Stomach smooth muscle (tissue), 2 donors: ENCODE measurements around the gene FTL.
A peak's percentile ranks its signal among the peaks of the same experiment; 100 is the strongest.

Experiments used
- H3K27ac ChIP-seq: one replicate; pipeline ENCODE4 v1.7.0; 2013; ENCODE audit warnings: mild to moderate bottlenecking, low read length, inconsistent platforms
- H3K27me3 ChIP-seq, 2 donors: one replicate each; pipeline ENCODE4 v1.7.0; 2013; ENCODE audit warnings: low read length in 2 of 2; ENCODE audit not compliant: insufficient read depth in 2 of 2, control insufficient read depth in 1 of 2
- H3K36me3 ChIP-seq, 2 donors: one replicate each; pipeline ENCODE4 v1.7.0; 2013; ENCODE audit warnings: low read length in 2 of 2; ENCODE audit not compliant: control insufficient read depth in 2 of 2, insufficient read depth in 2 of 2
- H3K4me1 ChIP-seq: one replicate; pipeline ENCODE4 v1.7.0; 2013; ENCODE audit warnings: low read length; ENCODE audit not compliant: control insufficient read depth, insufficient read depth
- H3K4me3 ChIP-seq, 2 donors: one replicate each; pipeline ENCODE4 v1.7.0; 2013; ENCODE audit warnings: low read length in 2 of 2
- H3K9ac ChIP-seq, 2 donors: one replicate each; pipeline ENCODE4 v1.7.0; 2013; ENCODE audit warnings: low read length in 2 of 2, mild to moderate bottlenecking in 1 of 2
- H3K9me3 ChIP-seq, 2 donors: one replicate each; pipeline ENCODE4 v1.7.0; 2013; ENCODE audit warnings: low read length in 2 of 2; ENCODE audit not compliant: control insufficient read depth in 2 of 2
- donor health status: healthy.
- donor health status: Pancreatic carcinoma.

The FTL gene

GRCh38 chr19:48992581-48993174, 27.6 kb downstream of the FTL start:
- Histone ChIP-seq H3K9ac (peak overlapping the region; percentile 93 to 95), H3K4me1 (peaks cover 39% of the 10 kb centered on the region), H3K27me3 (no peaks in the 10 kb centered on the region), H3K27ac (peak overlapping the region; percentile 92), H3K9me3 (no peaks in the 10 kb centered on the region), H3K36me3 (peaks cover 0 to 12% of the 10 kb centered on the region in 2 donors), H3K4me3 (peak overlapping the region; percentile 97 to 99)

DNA sequence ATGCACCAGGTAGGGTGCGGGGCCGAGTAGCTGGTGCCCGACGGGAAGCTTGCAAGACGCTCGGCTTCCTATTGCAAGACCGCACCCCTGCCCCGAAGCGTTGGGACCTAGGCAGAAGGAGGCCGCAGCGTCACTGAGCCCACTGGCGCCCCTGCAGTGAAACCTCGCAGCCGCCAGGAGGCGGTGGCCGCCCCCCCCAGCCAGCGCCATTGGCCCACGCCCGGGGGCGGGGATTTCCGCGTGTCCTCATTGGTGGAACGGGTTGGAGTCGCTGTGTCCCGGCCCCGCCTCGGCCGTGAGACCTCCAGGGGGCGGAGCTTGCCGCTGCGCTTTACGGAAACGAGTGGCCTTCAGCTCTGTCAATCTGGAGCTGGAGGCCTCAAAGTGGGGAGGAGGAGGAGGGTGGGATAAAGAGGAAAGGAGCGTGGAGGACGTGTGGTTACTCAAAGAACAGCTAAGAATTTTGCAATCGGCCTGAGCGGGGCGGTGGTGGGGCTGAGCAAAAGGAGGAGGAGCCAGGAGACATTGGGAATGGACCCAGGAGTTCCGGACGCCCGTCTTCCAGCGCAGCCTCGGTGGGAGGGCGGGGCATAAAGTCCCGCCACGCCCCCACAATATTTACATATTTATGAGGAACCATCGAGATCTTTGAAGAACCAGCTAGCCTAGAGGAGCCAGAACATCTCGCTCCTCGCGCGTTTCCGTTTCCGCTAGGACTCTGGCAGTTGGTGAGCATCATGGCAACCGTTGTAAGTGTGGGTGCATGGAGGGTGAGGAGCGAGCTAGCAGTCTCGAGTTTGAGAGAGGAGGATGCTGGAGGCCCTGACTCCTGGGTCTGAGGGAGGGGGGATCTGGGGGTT, 28.3 kb downstream of the FTL start, which contains the start of the genes GYS1 and RUVBL2:
TSS of gene GYS1 (minus strand) at position 135 of the 860 bp plus-strand sequence. CDS start 197 bp downstream, outside the sequence.
TSS of gene RUVBL2 (plus strand) at position 713 of the 860 bp plus-strand sequence. CDS start at position 738, 25 bp downstream.
- H3K9ac ChIP-seq, result peak within 1 kb of the TSS; percentile 94 to 95
- no peaks in the 10 kb centered on the region for H3K9me3 ChIP-seq
- H3K36me3 ChIP-seq, result peaks cover 0 to 7% of the 10 kb centered on the region in 2 donors
- no peaks in the 10 kb centered on the region for H3K27me3 ChIP-seq
- peaks cover 39% of the 10 kb centered on the region for H3K4me1 ChIP-seq
- H3K27ac ChIP-seq, result peak within 1 kb of the TSS; percentile 92
- H3K4me3 ChIP-seq, result peak within 1 kb of the TSS; percentile 97 to 99

DNA sequence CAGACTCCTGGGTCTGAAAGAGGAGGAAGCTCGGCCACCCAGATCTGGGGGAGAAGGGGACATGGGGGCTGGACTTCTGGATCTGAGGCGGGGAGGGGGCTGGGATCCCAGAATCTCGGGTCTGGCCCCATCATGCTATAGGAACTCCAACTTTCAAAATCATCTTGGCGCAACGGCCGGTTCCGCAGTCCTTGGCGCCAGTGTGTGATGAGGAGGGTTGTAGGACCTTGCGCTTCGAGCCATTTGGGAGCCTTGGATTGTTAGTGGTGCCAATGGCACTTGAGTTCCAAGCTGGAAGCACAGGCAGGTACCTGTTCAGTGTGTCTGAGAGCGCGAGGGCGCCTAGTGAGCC, 28.9 kb downstream of the FTL start:
- H3K9me3 ChIP-seq, result no peaks in the 10 kb centered on the region
- H3K36me3 ChIP-seq, result peaks cover 0 to 2% of the 10 kb centered on the region in 2 donors
- peak overlapping the region; percentile 97 to 99 for H3K4me3 ChIP-seq
- H3K27me3 ChIP-seq, result no peaks in the 10 kb centered on the region
- peak overlapping the region; percentile 89 to 94 for H3K9ac ChIP-seq
- H3K27ac ChIP-seq, result peak overlapping the region; percentile 92
- peaks cover 39% of the 10 kb centered on the region for H3K4me1 ChIP-seq

- H3K4me3 ChIP-seq, result no peak overlapping the region
- H3K27me3 ChIP-seq, result no peaks in the 10 kb centered on the region
- peaks cover 10% of the 10 kb centered on the region for H3K4me1 ChIP-seq
- no peak overlapping the region for H3K9ac ChIP-seq
- H3K9me3 ChIP-seq, result no peaks in the 10 kb centered on the region
- peaks cover 0 to 2% of the 10 kb centered on the region in 2 donors for H3K36me3 ChIP-seq
- no peak overlapping the region for H3K27ac ChIP-seq
These were observed 32.9 kb downstream of the FTL start for GRCh38 chr19:48997972-48998371.

GRCh38 chr19:48999481-49000325, 34.6 kb downstream of the FTL start:
- H3K4me3 ChIP-seq, result no peak overlapping the region
- H3K9me3 ChIP-seq, result no peaks in the 10 kb centered on the region
- H3K27ac ChIP-seq, result no peak overlapping the region
- no peak overlapping the region for H3K9ac ChIP-seq
- H3K36me3 ChIP-seq, result peaks cover 9 to 13% of the 10 kb centered on the region in 2 donors
- H3K27me3 ChIP-seq, result no peaks in the 10 kb centered on the region
- peaks cover 3% of the 10 kb centered on the region for H3K4me1 ChIP-seq

- Histone ChIP-seq H3K36me3 (peaks cover 18 to 33% of the 10 kb centered on the region in 2 donors), H3K9me3 (no peaks in the 10 kb centered on the region), H3K27ac (no peak overlapping the region), H3K4me3 (no peak overlapping the region), H3K4me1 (no peaks in the 10 kb centered on the region), H3K27me3 (no peaks in the 10 kb centered on the region), H3K9ac (no peak overlapping the region)
These were observed 39.0 kb downstream of the FTL start for GRCh38 chr19:49004133-49004532.

DNA sequence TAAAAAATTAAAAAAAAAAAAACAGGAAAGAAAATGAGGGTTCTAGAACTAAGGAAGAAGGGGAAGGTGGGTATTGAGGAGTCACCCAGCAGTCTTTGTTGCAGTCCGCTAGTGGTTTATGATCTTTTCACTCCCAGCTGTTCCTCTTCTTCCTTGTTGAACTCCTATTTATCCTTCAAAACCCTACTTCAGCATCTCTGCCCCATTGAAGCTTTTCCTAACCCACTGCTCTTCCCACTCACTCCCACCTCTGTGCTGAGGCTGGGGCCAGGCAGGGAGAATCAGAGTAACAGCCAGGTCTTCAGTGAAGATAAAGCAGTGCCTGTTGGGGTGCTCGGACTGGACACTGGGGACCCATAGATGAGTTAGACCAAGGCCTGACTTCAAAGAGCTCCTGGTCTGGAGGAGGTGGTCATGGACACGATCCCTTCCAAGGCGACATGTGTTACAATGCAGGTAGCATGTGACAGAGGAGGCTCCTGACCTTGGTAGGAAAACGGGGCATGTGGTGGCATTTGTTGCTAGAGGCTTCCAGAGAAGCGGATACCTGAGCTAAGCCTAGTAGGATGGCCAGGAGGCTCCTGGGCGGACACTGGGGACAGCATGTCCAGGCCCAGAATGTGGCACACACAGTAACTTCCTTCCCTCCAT, 40.0 kb downstream of the FTL start:
- no peaks in the 10 kb centered on the region for H3K4me1 ChIP-seq
- H3K36me3 ChIP-seq, result peaks cover 22 to 40% of the 10 kb centered on the region in 2 donors
- no peaks in the 10 kb centered on the region for H3K27me3 ChIP-seq
- H3K9me3 ChIP-seq, result no peaks in the 10 kb centered on the region
- H3K9ac ChIP-seq, result no peak overlapping the region
- H3K4me3 ChIP-seq, result no peak overlapping the region
- no peak overlapping the region for H3K27ac ChIP-seq

DNA sequence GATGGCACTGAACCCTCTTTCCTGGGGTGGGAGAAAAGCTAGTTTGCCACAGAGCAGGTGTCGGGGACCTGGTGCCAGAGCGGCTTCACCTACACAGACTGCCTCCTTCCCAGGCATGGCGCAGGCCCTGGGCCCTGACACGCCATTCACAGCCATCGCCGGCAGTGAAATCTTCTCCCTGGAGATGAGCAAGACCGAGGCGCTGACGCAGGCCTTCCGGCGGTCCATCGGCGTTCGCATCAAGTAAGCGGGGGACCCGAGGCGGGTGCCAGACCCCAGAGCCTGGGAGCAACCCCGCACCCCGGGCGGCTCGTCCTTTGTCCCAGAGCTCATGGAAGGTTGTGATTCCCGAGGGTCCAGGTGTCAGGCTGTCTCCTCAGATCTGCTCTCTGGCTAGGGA, 41.8 kb downstream of the FTL start:
- Histone ChIP-seq H3K9ac (no peak overlapping the region), H3K9me3 (no peaks in the 10 kb centered on the region), H3K36me3 (peaks cover 40 to 47% of the 10 kb centered on the region in 2 donors)

GRCh38 chr19:49009828-49010227, 44.7 kb downstream of the FTL start:
- H3K9me3 ChIP-seq, result no peaks in the 10 kb centered on the region
- no peak overlapping the region for H3K27ac ChIP-seq
- no peak overlapping the region for H3K4me3 ChIP-seq
- no peaks in the 10 kb centered on the region for H3K27me3 ChIP-seq
- peaks cover 30 to 36% of the 10 kb centered on the region in 2 donors for H3K36me3 ChIP-seq
- no peak overlapping the region for H3K9ac ChIP-seq
- no peaks in the 10 kb centered on the region for H3K4me1 ChIP-seq

More for the DNA sequence above, 41.8 kb downstream of the FTL start:
- H3K4me3 ChIP-seq, result no peak overlapping the region
- H3K4me1 ChIP-seq, result no peaks in the 10 kb centered on the region
- no peak overlapping the region for H3K27ac ChIP-seq
- no peaks in the 10 kb centered on the region for H3K27me3 ChIP-seq

GRCh38 chr19:49010453-49010852, 45.3 kb downstream of the FTL start:
- H3K9me3 ChIP-seq, result no peaks in the 10 kb centered on the region
- no peak overlapping the region for H3K9ac ChIP-seq
- H3K4me3 ChIP-seq, result no peak overlapping the region
- H3K36me3 ChIP-seq, result peaks cover 30 to 35% of the 10 kb centered on the region in 2 donors
- H3K27me3 ChIP-seq, result no peaks in the 10 kb centered on the region
- no peak overlapping the region for H3K27ac ChIP-seq
- H3K4me1 ChIP-seq, result no peaks in the 10 kb centered on the region
